Activated naive CD4-positive, alpha-beta T cell (primary cell): ENCODE results near the gene RND1.

Experiments
- DNase-seq, 4 experiments: peaks; one replicate each; lab custom pipeline; 2025; lab: John Stamatoyannopoulos, UW

RND1 gene

GRCh38 chr12:48807981-48808380, 57.7 kb downstream of the RND1 start:
- DNase-seq, result no peak
